Measurements from ENCODE around the gene RAB3A. TPM values are rescaled to one million over a fixed set of nuclear protein-coding genes. Genes with fewer than 3 reads are reported as not detected.

The RAB3A gene
- total RNA-seq, 2 experiments from 2014 or later = 4.9 to 8.6 TPM

GRCh38 chr19:18230941-18231734 lies 27.3 kb upstream of the RAB3A start:
- no TSS peak for BruUV-seq (replicated peaks)
- DNase-seq (ENCODE audit: low spot score) = no peak
- H3K4me3 ChIP-seq (ENCODE audit: low read depth, low read length, poor library complexity, severe bottlenecking) = peak overlapping the region; percentile 39
- POLR2A ChIA-PET = no interaction called here
- no peaks in the 10 kb centered on the region for H4K20me1 ChIP-seq (ENCODE audit: insufficient read depth, low read length)
- CTCF ChIA-PET (ENCODE audit: unreplicated experiment) = interaction anchor here (0.5 to 0.8 kb wide), 4 partner anchors 20 to 157 kb away, joined by 3 to 5 read pairs (median 4); no protein-coding TSS in a partner anchor
- no peaks in the 10 kb centered on the region for H3K9me2 ChIP-seq (ENCODE audit: insufficient read depth, low read length)
- intact Hi-C loops (cut with micrococcal nuclease; ENCODE audit: unreplicated experiment) = no loop called here
- peaks cover 49% of the 10 kb centered on the region for H3K4me1 ChIP-seq (ENCODE audit: insufficient read depth, low read length, poor library complexity, severe bottlenecking)
- H3K79me2 ChIP-seq (ENCODE audit: insufficient read depth, low read depth, low read length) = no peaks in the 10 kb centered on the region
- H3K27ac ChIP-seq (ENCODE audit: low read depth, low read length, poor library complexity, severe bottlenecking) = peak overlapping the region; percentile 19
- TF ChIP-seq, protein P1, sequence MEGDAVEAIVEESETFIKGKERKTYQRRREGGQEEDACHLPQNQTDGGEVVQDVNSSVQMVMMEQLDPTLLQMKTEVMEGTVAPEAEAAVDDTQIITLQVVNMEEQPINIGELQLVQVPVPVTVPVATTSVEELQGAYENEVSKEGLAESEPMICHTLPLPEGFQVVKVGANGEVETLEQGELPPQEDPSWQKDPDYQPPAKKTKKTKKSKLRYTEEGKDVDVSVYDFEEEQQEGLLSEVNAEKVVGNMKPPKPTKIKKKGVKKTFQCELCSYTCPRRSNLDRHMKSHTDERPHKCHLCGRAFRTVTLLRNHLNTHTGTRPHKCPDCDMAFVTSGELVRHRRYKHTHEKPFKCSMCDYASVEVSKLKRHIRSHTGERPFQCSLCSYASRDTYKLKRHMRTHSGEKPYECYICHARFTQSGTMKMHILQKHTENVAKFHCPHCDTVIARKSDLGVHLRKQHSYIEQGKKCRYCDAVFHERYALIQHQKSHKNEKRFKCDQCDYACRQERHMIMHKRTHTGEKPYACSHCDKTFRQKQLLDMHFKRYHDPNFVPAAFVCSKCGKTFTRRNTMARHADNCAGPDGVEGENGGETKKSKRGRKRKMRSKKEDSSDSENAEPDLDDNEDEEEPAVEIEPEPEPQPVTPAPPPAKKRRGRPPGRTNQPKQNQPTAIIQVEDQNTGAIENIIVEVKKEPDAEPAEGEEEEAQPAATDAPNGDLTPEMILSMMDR (conservative IDR thresholded peaks at IDR 0.05; ENCODE audit: low read length) = no peak
- no peak for TF ChIP-seq EZH2phosphoT487 (IDR thresholded peaks at IDR 0.05; ENCODE audit: borderline replicate concordance, low read depth, low read length)
- peak overlapping the region; percentile 64 for H3K4me2 ChIP-seq (ENCODE audit: low read length)
- no peaks in the 10 kb centered on the region for H3K9me3 ChIP-seq (ENCODE audit: low read length)
- H3K36me3 ChIP-seq (ENCODE audit: insufficient read depth, low read length) = no peaks in the 10 kb centered on the region
- no peak overlapping the region for H2AFZ ChIP-seq (ENCODE audit: low read length)

- CTCF ChIA-PET (ENCODE audit: unreplicated experiment) = no interaction called here
- TF ChIP-seq, protein P1 (conservative IDR thresholded peaks at IDR 0.05; ENCODE audit: low read length) = no peak
- no peak for TF ChIP-seq EZH2phosphoT487 (IDR thresholded peaks at IDR 0.05; ENCODE audit: borderline replicate concordance, low read depth, low read length)
- Histone ChIP-seq H3K4me3 (ENCODE audit: low read depth, low read length, poor library complexity, severe bottlenecking) (no peak overlapping the region), H3K79me2 (ENCODE audit: insufficient read depth, low read depth, low read length) (no peaks in the 10 kb centered on the region), H3K4me2 (ENCODE audit: low read length) (no peak overlapping the region), H3K9me2 (ENCODE audit: insufficient read depth, low read length) (no peaks in the 10 kb centered on the region), H2AFZ (ENCODE audit: low read length) (no peak overlapping the region), H3K36me3 (ENCODE audit: insufficient read depth, low read length) (no peaks in the 10 kb centered on the region), H3K4me1 (ENCODE audit: insufficient read depth, low read length, poor library complexity, severe bottlenecking) (peaks cover 60% of the 10 kb centered on the region), H3K27ac (ENCODE audit: low read depth, low read length, poor library complexity, severe bottlenecking) (no peak overlapping the region), H4K20me1 (ENCODE audit: insufficient read depth, low read length) (no peaks in the 10 kb centered on the region), H3K9me3 (ENCODE audit: low read length) (no peaks in the 10 kb centered on the region)
- POLR2A ChIA-PET = no interaction called here
- no peak for DNase-seq (ENCODE audit: low spot score)
- BruUV-seq (replicated peaks) = no TSS peak
- intact Hi-C loops (cut with micrococcal nuclease; ENCODE audit: unreplicated experiment) = loop anchor here (2.0 kb wide), 1 partner anchor 21 kb away; no protein-coding TSS in a partner anchor
Measured at GRCh38 chr19:18229915-18230314, 26.1 kb upstream of the RAB3A start.

- TF ChIP-seq EZH2phosphoT487 (IDR thresholded peaks at IDR 0.05; ENCODE audit: borderline replicate concordance, low read depth, low read length) = no peak
- TF ChIP-seq, protein P1 (conservative IDR thresholded peaks at IDR 0.05; ENCODE audit: low read length) = peak; percentile 76
- no peak overlapping the region for H2AFZ ChIP-seq (ENCODE audit: low read length)
- no peaks in the 10 kb centered on the region for H3K79me2 ChIP-seq (ENCODE audit: insufficient read depth, low read depth, low read length)
- H4K20me1 ChIP-seq (ENCODE audit: insufficient read depth, low read length) = no peaks in the 10 kb centered on the region
- no peaks in the 10 kb centered on the region for H3K36me3 ChIP-seq (ENCODE audit: insufficient read depth, low read length)
- ChIA-PET POLR2A (interaction anchor here (0.7 kb wide), 1 partner anchor 14 kb away, joined by 3 read pairs; no protein-coding TSS in a partner anchor), CTCF (ENCODE audit: unreplicated experiment) (no interaction called here)
- no peaks in the 10 kb centered on the region for H3K9me3 ChIP-seq (ENCODE audit: low read length)
- no peak overlapping the region for H3K4me2 ChIP-seq (ENCODE audit: low read length)
- DNase-seq (ENCODE audit: low spot score) = no peak
- no TSS peak for BruUV-seq (replicated peaks)
- no peaks in the 10 kb centered on the region for H3K9me2 ChIP-seq (ENCODE audit: insufficient read depth, low read length)
- intact Hi-C loops (cut with micrococcal nuclease; ENCODE audit: unreplicated experiment) = loop anchor here (2.0 kb wide), 1 partner anchor 21 kb away; no protein-coding TSS in a partner anchor
- H3K4me1 ChIP-seq (ENCODE audit: insufficient read depth, low read length, poor library complexity, severe bottlenecking) = peaks cover 64% of the 10 kb centered on the region
- no peak overlapping the region for H3K4me3 ChIP-seq (ENCODE audit: low read depth, low read length, poor library complexity, severe bottlenecking)
- H3K27ac ChIP-seq (ENCODE audit: low read depth, low read length, poor library complexity, severe bottlenecking) = no peak overlapping the region
Measured at GRCh38 chr19:18229474-18229873, 25.6 kb upstream of the RAB3A start.
